ENCODE measurements around the gene PFDN6. TPM values are rescaled to one million over a fixed set of nuclear protein-coding genes. Genes with fewer than 3 reads are reported as not detected.

PFDN6 gene
- total and polyA plus RNA-seq, 2 of the 13 experiments (the other 11 are each of a cell fraction or from before 2014, with no cell fraction given), result 75.5 to 87.0 TPM

DNA sequence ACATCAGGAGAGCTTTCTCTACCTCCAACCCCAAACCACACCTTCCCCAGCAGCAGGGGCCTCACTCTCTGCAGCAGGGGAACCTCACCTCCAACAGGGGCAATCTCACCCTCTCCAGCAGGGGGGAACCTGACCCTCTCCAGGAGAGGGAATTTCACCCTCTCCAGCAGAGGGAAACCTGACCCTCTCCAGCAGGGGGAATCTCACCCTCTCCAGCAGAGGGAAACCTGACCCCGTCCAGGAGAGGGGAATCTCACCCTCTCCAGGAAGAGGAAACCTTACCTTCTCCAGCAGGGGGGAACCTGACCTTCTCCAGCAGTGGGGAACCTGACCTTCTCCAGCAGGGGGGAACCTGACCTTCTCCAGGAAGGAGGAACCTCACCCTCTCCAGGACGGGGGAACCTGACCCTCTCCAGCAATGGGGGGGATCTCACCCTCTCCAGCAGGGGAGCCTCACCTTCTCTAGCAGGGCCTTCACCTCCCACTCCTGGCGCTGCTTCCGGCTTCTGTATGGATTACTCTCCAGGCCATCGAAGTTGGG is 9.4 kb upstream of the PFDN6 start (continued):
- 0 out of 2 replicates have a peak, but pooled peaks have one; percentile 39 for TF ChIP-seq MIER2 (CRISPR knock-in tag; IDR thresholded peaks at IDR 0.05)
- TF ChIP-seq POLR2A (IDR thresholded peaks at IDR 0.05; ENCODE audit: insufficient read depth in 1 of 2, low read depth in 2 of 2, low read length in 2 of 2), result 0 out of 4 replicates have a peak, but pooled peaks of 1 of the 2 experiments have one; percentile 1
- TF ChIP-seq, protein P1, sequence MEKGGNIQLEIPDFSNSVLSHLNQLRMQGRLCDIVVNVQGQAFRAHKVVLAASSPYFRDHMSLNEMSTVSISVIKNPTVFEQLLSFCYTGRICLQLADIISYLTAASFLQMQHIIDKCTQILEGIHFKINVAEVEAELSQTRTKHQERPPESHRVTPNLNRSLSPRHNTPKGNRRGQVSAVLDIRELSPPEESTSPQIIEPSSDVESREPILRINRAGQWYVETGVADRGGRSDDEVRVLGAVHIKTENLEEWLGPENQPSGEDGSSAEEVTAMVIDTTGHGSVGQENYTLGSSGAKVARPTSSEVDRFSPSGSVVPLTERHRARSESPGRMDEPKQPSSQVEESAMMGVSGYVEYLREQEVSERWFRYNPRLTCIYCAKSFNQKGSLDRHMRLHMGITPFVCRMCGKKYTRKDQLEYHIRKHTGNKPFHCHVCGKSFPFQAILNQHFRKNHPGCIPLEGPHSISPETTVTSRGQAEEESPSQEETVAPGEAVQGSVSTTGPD (CRISPR knock-in tag; IDR thresholded peaks at IDR 0.05), result no peak
- no peak for TF ChIP-seq SOX13 (IDR thresholded peaks at IDR 0.05)
- TF ChIP-seq SOX13 (CRISPR knock-in tag; conservative IDR thresholded peaks at IDR 0.05 in 1 of 2, IDR thresholded peaks at IDR 0.05 in 1 of 2), result no peak
- TF ChIP-seq SRF (IDR thresholded peaks at IDR 0.05; ENCODE audit: low read depth, low read length), result peak; percentile 44; the same call in 1 of the 2 replicates
- no peak for TF ChIP-seq AKAP8 (CRISPR knock-in tag; IDR thresholded peaks at IDR 0.05)
- no peak for TF ChIP-seq ZNF768 (CRISPR knock-in tag; IDR thresholded peaks at IDR 0.05)
- TF ChIP-seq AHDC1 (CRISPR knock-in tag; IDR thresholded peaks at IDR 0.05; ENCODE audit: borderline replicate concordance), result no peak
- no peak for TF ChIP-seq ZNF510 (CRISPR knock-in tag; IDR thresholded peaks at IDR 0.05; ENCODE audit: low read depth)
- TF ChIP-seq, protein P2, sequence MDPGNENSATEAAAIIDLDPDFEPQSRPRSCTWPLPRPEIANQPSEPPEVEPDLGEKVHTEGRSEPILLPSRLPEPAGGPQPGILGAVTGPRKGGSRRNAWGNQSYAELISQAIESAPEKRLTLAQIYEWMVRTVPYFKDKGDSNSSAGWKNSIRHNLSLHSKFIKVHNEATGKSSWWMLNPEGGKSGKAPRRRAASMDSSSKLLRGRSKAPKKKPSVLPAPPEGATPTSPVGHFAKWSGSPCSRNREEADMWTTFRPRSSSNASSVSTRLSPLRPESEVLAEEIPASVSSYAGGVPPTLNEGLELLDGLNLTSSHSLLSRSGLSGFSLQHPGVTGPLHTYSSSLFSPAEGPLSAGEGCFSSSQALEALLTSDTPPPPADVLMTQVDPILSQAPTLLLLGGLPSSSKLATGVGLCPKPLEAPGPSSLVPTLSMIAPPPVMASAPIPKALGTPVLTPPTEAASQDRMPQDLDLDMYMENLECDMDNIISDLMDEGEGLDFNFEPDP (CRISPR knock-in tag; conservative IDR thresholded peaks at IDR 0.05), result peak; percentile 88; the same call in 1 of the 2 replicates
- no peak for TF ChIP-seq NFIB (CRISPR knock-in tag; IDR thresholded peaks at IDR 0.05; ENCODE audit: borderline replicate concordance)
- TF ChIP-seq GATAD2A (CRISPR knock-in tag; IDR thresholded peaks at IDR 0.05), result peak; percentile 50; the same call in 1 of the 2 replicates
- peak; percentile 98 for TF ChIP-seq SMC3 (IDR thresholded peaks at IDR 0.05; ENCODE audit: low read length)
- TF ChIP-seq UBTF (CRISPR knock-in tag; IDR thresholded peaks at IDR 0.05), result peak; percentile 23; the same call in 1 of the 2 replicates
- TF ChIP-seq NR2F1 (CRISPR knock-in tag; IDR thresholded peaks at IDR 0.05), result no peak
